ENCODE results near the gene FHIT. TPM values are rescaled to one million over a fixed set of nuclear protein-coding genes. Genes with fewer than 3 reads are reported as not detected.

FHIT gene
- total and polyA plus RNA-seq, 8 donors = 1.8 to 10.6 (median 7.1) TPM

GRCh38 chr3:59699648-59700320 is 1551.5 kb downstream of the FHIT start:
- 90 to 95% (median 92%) methylated on average over 6 of the region's 6 CpGs for WGBS, 5 donors
- no peak for TF ChIP-seq POLR2A (IDR thresholded peaks at IDR 0.05)
- TF ChIP-seq, protein P1, sequence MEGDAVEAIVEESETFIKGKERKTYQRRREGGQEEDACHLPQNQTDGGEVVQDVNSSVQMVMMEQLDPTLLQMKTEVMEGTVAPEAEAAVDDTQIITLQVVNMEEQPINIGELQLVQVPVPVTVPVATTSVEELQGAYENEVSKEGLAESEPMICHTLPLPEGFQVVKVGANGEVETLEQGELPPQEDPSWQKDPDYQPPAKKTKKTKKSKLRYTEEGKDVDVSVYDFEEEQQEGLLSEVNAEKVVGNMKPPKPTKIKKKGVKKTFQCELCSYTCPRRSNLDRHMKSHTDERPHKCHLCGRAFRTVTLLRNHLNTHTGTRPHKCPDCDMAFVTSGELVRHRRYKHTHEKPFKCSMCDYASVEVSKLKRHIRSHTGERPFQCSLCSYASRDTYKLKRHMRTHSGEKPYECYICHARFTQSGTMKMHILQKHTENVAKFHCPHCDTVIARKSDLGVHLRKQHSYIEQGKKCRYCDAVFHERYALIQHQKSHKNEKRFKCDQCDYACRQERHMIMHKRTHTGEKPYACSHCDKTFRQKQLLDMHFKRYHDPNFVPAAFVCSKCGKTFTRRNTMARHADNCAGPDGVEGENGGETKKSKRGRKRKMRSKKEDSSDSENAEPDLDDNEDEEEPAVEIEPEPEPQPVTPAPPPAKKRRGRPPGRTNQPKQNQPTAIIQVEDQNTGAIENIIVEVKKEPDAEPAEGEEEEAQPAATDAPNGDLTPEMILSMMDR (IDR thresholded peaks at IDR 0.05) = no peak
- no peak for TF ChIP-seq EP300 (IDR thresholded peaks at IDR 0.05)
- no peak for TF ChIP-seq POLR2AphosphoS5 (IDR thresholded peaks at IDR 0.05)
- Histone ChIP-seq H3K27ac (no peak overlapping the region), H3K9me3 (peaks cover 0 to 4% (median 0%) of the 10 kb centered on the region in 4 donors), H3K4me1 (no peaks in the 10 kb centered on the region), H3K36me3 (no peaks in the 10 kb centered on the region), H3K27me3 (no peaks in the 10 kb centered on the region), H3K4me3 (no peak overlapping the region)
- intact Hi-C loops (cut with DNase I; ENCODE audit: low total_unique reads) = no loop called here
- no peak for DNase-seq

Small RNAs within 50 kb of the gene (small RNA-seq; reads per million reads assigned to genes)
- gene MIR548BB = 0 reads per million in 4 donors
- gene RF00012 = 0 reads per million in 4 donors
